GM18951 (cell line): ENCODE results near the gene UNC5B.

Experiments
- POLR2A ChIP-seq: IDR thresholded peaks from 4 replicates; pipeline ENCODE4 v1.6.1; 2011; ENCODE audit warnings: mild to moderate bottlenecking; ENCODE audit not compliant: insufficient read length, insufficient read depth; ENCODE audit errors: extremely low read depth
- in situ Hi-C: fragments of 300-500 bp; cut with MboI; formaldehyde crosslinking; loops from one replicate; pipeline ENCODE4 v1.12.0; 2022; ENCODE audit warnings: low sequenced_read_pairs, mixed read lengths, inconsistent platforms; ENCODE audit not compliant: unreplicated experiment

Gene UNC5B

GRCh38 chr10:71252220-71252619 is 39.9 kb downstream of the UNC5B start:
- in situ Hi-C loops = no loop called here
- no peak for TF ChIP-seq POLR2A

- in situ Hi-C loops = no loop called here
- no peak for TF ChIP-seq POLR2A
These were observed 41.8 kb downstream of the UNC5B start for GRCh38 chr10:71253981-71254818.

GRCh38 chr10:71254834-71255549 is 42.6 kb downstream of the UNC5B start:
- TF ChIP-seq POLR2A = no peak
- in situ Hi-C loops = no loop called here

GRCh38 chr10:71255550-71255807 is 43.1 kb downstream of the UNC5B start:
- TF ChIP-seq POLR2A = no peak
- in situ Hi-C loops = no loop called here

- TF ChIP-seq POLR2A = no peak
- in situ Hi-C loops = no loop called here
These were observed 43.7 kb downstream of the UNC5B start for GRCh38 chr10:71255808-71256660.

GRCh38 chr10:71256661-71257318 is 44.4 kb downstream of the UNC5B start:
- in situ Hi-C loops = no loop called here
- TF ChIP-seq POLR2A = no peak

GRCh38 chr10:71257319-71257997 is 45.1 kb downstream of the UNC5B start:
- in situ Hi-C loops = no loop called here
- TF ChIP-seq POLR2A = no peak

- no peak for TF ChIP-seq POLR2A
- in situ Hi-C loops = no loop called here
These were observed 45.7 kb downstream of the UNC5B start for GRCh38 chr10:71258046-71258445.

- in situ Hi-C loops = no loop called here
- no peak for TF ChIP-seq POLR2A
These were observed 46.2 kb downstream of the UNC5B start for GRCh38 chr10:71258446-71259145.

- in situ Hi-C loops = no loop called here
- TF ChIP-seq POLR2A = no peak
These were observed 46.9 kb downstream of the UNC5B start for GRCh38 chr10:71259282-71259681.

GRCh38 chr10:71259815-71260501 is 47.6 kb downstream of the UNC5B start:
- TF ChIP-seq POLR2A = no peak
- in situ Hi-C loops = no loop called here
